Fibroblast of lung (primary cell): ENCODE measurements around the gene QDPR. TPM values are rescaled to one million over a fixed set of nuclear protein-coding genes. Genes with fewer than 3 reads are reported as not detected.

Experiments used
- DNase-seq, 2 donors: peaks; one replicate each; pipeline versions ENCODE4 v3.0.0 to v3.0.0-alpha.2; 2010; ENCODE audit warnings: low read depth in 2 of 2
- H2AFZ ChIP-seq: 2 replicates; pipeline ENCODE4 v1.5.1; 2012; ENCODE audit warnings: low read length, control low read depth, inconsistent platforms
- H3K27ac ChIP-seq: 2 replicates; pipeline ENCODE4 v1.5.1; 2011; ENCODE audit warnings: low read length, control low read depth; ENCODE audit not compliant: insufficient read depth
- H3K27me3 ChIP-seq: 2 replicates; pipeline ENCODE4 v1.5.1; 2011; ENCODE audit warnings: mild to moderate bottlenecking, low read length; ENCODE audit not compliant: control insufficient read depth, insufficient read depth
- H3K36me3 ChIP-seq: 2 replicates; pipeline ENCODE4 v1.5.1; 2011; ENCODE audit warnings: low read length; ENCODE audit not compliant: control insufficient read depth, insufficient read depth
- H3K4me1 ChIP-seq: 2 replicates; pipeline ENCODE4 v1.5.1; 2011; ENCODE audit warnings: low read length; ENCODE audit not compliant: control insufficient read depth, insufficient read depth; ENCODE audit errors: extremely low read depth
- H3K4me2 ChIP-seq: 2 replicates; pipeline ENCODE4 v1.5.1; 2011; ENCODE audit warnings: low read length, control low read depth; ENCODE audit not compliant: insufficient read depth; ENCODE audit errors: extremely low read depth
- H3K4me3 ChIP-seq, 4 experiments: fragments of 200-600 bp in 1 of 4; sonication (generic) in 1 of 4; replicated peaks in 1 of 4; 2 replicates each; pipeline ENCODE4 v1.5.1; 2011 to 2016; ENCODE audit warnings: low read length in 4 of 4, low read depth in 3 of 4, mild to moderate bottlenecking in 3 of 4, control low read depth in 2 of 4, inconsistent platforms in 1 of 4, mixed read lengths in 1 of 4; ENCODE audit not compliant: insufficient read depth in 1 of 4; ENCODE audit errors: control extremely low read depth in 1 of 4
- H3K79me2 ChIP-seq: 2 replicates; pipeline ENCODE4 v1.5.1; 2012; ENCODE audit warnings: mild to moderate bottlenecking, low read length, inconsistent platforms; ENCODE audit not compliant: control insufficient read depth, insufficient read depth
- H3K9ac ChIP-seq: 2 replicates; pipeline ENCODE4 v1.5.1; 2011; ENCODE audit warnings: mild to moderate bottlenecking, low read length, control low read depth; ENCODE audit not compliant: insufficient read depth
- H3K9me3 ChIP-seq: 2 replicates; pipeline ENCODE4 v1.5.1; 2012; ENCODE audit warnings: low read depth, low read length; ENCODE audit not compliant: control insufficient read depth, insufficient read depth
- H4K20me1 ChIP-seq: 2 replicates; pipeline ENCODE4 v1.5.1; 2011; ENCODE audit warnings: low read length; ENCODE audit not compliant: control insufficient read depth, insufficient read depth; ENCODE audit errors: extremely low read depth
- EZH2 ChIP-seq: IDR thresholded peaks from 2 replicates; pipeline ENCODE4 v1.5.1; 2012; ENCODE audit warnings: low read length, control low read depth, mild to moderate bottlenecking; ENCODE audit errors: missing control alignments
- polyA plus RNA-seq, 2 donors: library from polyadenylated mRNA; depleted of rRNA in 1 of 2; stranded (reverse) in 1 of 2; unstranded in 1 of 2; fragments of >200 nt; gene quantifications; 2 replicates each; pipeline ENCODE4 v1.2.1, GENCODE V29; 2011 to 2012; ENCODE audit warnings: missing spikeins in 1 of 2
- total RNA-seq: library from RNA; depleted of rRNA; stranded (reverse); fragments of >200 nt; gene quantifications from 2 replicates; pipeline ENCODE4 v1.2.1, GENCODE V29; 2014
- TF ChIP-seq, protein P1 (sequence below), 2 donors: IDR thresholded peaks in 1 of 2; conservative IDR thresholded peaks in 1 of 2; 1 replicate in 1 of 2; 2 replicates in 1 of 2; pipeline ENCODE4 v1.5.1; 2011 to 2012; ENCODE audit warnings: low read length in 2 of 2, control low read depth in 1 of 2, inconsistent platforms in 1 of 2, low read depth in 1 of 2, mild to moderate bottlenecking in 1 of 2

QDPR gene
- total and polyA plus RNA-seq, 2 donors (not counting 1 experiment from before 2014, with no cell fraction given) = 27.4 to 41.4 TPM

DNA sequence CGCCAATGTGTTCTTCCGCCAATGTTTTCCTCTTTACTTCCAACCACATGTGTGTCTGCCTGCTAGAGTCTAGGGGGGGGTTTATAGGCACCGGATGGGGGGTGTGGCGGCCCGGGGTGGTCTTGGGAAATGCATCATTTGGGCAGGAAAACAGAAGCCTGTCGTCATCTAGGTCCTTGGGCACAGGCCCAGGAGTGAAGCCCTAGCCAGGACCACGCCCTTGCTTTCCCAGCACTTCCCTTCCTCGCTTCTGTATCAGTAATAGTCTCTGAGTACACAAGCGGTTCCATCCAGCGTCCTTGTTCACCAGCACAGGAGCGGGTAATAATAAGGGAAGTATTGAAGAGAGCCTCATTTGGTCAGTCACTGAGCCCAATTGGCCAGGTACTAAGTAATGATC, 74.5 kb downstream of the QDPR start:
- no peaks in the 10 kb centered on the region for H3K36me3 ChIP-seq
- H3K27ac ChIP-seq = no peak overlapping the region
- no peak for DNase-seq
- no peaks in the 10 kb centered on the region for H3K79me2 ChIP-seq
- H3K9ac ChIP-seq = no peak overlapping the region
- TF ChIP-seq, protein P1, sequence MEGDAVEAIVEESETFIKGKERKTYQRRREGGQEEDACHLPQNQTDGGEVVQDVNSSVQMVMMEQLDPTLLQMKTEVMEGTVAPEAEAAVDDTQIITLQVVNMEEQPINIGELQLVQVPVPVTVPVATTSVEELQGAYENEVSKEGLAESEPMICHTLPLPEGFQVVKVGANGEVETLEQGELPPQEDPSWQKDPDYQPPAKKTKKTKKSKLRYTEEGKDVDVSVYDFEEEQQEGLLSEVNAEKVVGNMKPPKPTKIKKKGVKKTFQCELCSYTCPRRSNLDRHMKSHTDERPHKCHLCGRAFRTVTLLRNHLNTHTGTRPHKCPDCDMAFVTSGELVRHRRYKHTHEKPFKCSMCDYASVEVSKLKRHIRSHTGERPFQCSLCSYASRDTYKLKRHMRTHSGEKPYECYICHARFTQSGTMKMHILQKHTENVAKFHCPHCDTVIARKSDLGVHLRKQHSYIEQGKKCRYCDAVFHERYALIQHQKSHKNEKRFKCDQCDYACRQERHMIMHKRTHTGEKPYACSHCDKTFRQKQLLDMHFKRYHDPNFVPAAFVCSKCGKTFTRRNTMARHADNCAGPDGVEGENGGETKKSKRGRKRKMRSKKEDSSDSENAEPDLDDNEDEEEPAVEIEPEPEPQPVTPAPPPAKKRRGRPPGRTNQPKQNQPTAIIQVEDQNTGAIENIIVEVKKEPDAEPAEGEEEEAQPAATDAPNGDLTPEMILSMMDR (conservative IDR thresholded peaks at IDR 0.05 in 1 of 2, IDR thresholded peaks at IDR 0.05 in 1 of 2; ENCODE audit: low read depth in 1 of 2, low read length in 2 of 2) = no peak
- no peak for TF ChIP-seq EZH2
- H3K4me1 ChIP-seq = no peaks in the 10 kb centered on the region
- no peak overlapping the region for H2AFZ ChIP-seq
- H3K4me3 ChIP-seq = no peak overlapping the region
- H4K20me1 ChIP-seq = no peaks in the 10 kb centered on the region
- no peaks in the 10 kb centered on the region for H3K27me3 ChIP-seq
- no peaks in the 10 kb centered on the region for H3K9me3 ChIP-seq
- H3K4me2 ChIP-seq = no peak overlapping the region

DNA sequence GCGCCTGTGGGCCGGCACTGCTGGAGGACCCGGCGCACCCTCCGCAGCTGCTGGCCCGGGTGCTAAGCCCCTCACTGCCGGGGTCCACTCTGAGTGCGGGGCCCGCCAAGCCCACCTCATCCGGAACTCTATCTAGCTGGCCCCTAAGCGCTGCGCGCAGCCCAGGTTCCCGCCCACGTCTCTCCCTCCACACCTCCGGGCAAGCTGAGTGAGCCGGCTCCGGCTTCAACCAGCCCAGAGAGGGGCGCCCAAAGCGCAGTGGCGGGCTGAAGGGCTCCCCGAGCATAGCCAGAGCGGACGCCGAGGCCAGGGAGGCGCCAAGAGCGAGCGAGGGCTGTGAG, 75.2 kb downstream of the QDPR start:
- H4K20me1 ChIP-seq = no peaks in the 10 kb centered on the region
- no peak overlapping the region for H3K27ac ChIP-seq
- no peak overlapping the region for H2AFZ ChIP-seq
- DNase-seq = no peak
- no peaks in the 10 kb centered on the region for H3K36me3 ChIP-seq
- no peak overlapping the region for H3K9ac ChIP-seq
- no peaks in the 10 kb centered on the region for H3K4me1 ChIP-seq
- no peak overlapping the region for H3K4me3 ChIP-seq
- no peaks in the 10 kb centered on the region for H3K27me3 ChIP-seq
- H3K79me2 ChIP-seq = no peaks in the 10 kb centered on the region
- TF ChIP-seq, protein P1 (conservative IDR thresholded peaks at IDR 0.05 in 1 of 2, IDR thresholded peaks at IDR 0.05 in 1 of 2; ENCODE audit: low read depth in 1 of 2, low read length in 2 of 2) = no peak
- no peak for TF ChIP-seq EZH2
- H3K9me3 ChIP-seq = no peaks in the 10 kb centered on the region
- no peak overlapping the region for H3K4me2 ChIP-seq

Other genes starting within 250 kb of the QDPR start
- not detected in 2 replicates for gene CLRN2, start 3.1 kb upstream of the QDPR start, total RNA-seq
- gene CLRN2, start 3.1 kb upstream of the QDPR start, polyA plus RNA-seq = not detected in 2 replicates
- 116 and 129 TPM in 2 replicates for gene LAP3, start 65.1 kb upstream of the QDPR start, total RNA-seq
- gene LAP3, start 65.1 kb upstream of the QDPR start, polyA plus RNA-seq = 80.8 and 112 TPM in 2 replicates
- gene MED28, start 102.6 kb upstream of the QDPR start, total RNA-seq = 11.0 and 20.1 TPM in 2 replicates
- 16.8 and 18.8 TPM in 2 replicates for gene MED28, start 102.6 kb upstream of the QDPR start, polyA plus RNA-seq